ELR (cell line): ENCODE measurements around the gene PCNA.

Experiments
- DNase-seq: peaks from one replicate; pipeline ENCODE4 v3.0.0-alpha.2; 2015; ENCODE audit warnings: low read depth

PCNA gene

GRCh38 chr20:5119435-5120184 is at the start of gene PCNA:
Gene PCNA, minus strand, starts transcription at chr20:5119958. Its CDS starts 160 bp downstream, at chr20:5119798.
- peak; percentile 97 for DNase-seq

GRCh38 chr20:5168651-5169396 is 49.1 kb upstream of the PCNA start:
- peak; percentile 65 for DNase-seq

- DNase-seq = no peak
These were observed 45.2 kb upstream of the PCNA start for GRCh38 chr20:5164645-5165625.

- no peak for DNase-seq
These were observed 41.9 kb upstream of the PCNA start for GRCh38 chr20:5161536-5162164.

- DNase-seq = no peak
These were observed 41.1 kb upstream of the PCNA start for GRCh38 chr20:5160882-5161281.

- DNase-seq = no peak
These were observed 40.2 kb upstream of the PCNA start for GRCh38 chr20:5159928-5160327.

GRCh38 chr20:5156675-5157448 is 37.1 kb upstream of the PCNA start:
- peak; percentile 88 for DNase-seq

GRCh38 chr20:5155404-5155803 is 35.6 kb upstream of the PCNA start:
- no peak for DNase-seq

GRCh38 chr20:5154543-5154925 is 34.8 kb upstream of the PCNA start:
- no peak for DNase-seq

- DNase-seq = peak; percentile 46
These were observed 34.1 kb upstream of the PCNA start for GRCh38 chr20:5153612-5154542.

- no peak for DNase-seq
These were observed 33.4 kb upstream of the PCNA start for GRCh38 chr20:5153152-5153467.

GRCh38 chr20:5150226-5151076 is 30.7 kb upstream of the PCNA start:
- DNase-seq = peak; percentile 48

- DNase-seq = no peak
These were observed 30.1 kb upstream of the PCNA start for GRCh38 chr20:5149892-5150225.

GRCh38 chr20:5148581-5148980 is 28.8 kb upstream of the PCNA start:
- DNase-seq = no peak

- no peak for DNase-seq
These were observed 27.3 kb upstream of the PCNA start for GRCh38 chr20:5146871-5147592.

- DNase-seq = no peak
These were observed 26.4 kb upstream of the PCNA start for GRCh38 chr20:5146099-5146668.

- DNase-seq = no peak
These were observed 25.8 kb upstream of the PCNA start for GRCh38 chr20:5145365-5146098.

GRCh38 chr20:5143851-5144250 is 24.1 kb upstream of the PCNA start:
- no peak for DNase-seq
